ENCODE measurements around the gene ADGRB3.

DNA sequence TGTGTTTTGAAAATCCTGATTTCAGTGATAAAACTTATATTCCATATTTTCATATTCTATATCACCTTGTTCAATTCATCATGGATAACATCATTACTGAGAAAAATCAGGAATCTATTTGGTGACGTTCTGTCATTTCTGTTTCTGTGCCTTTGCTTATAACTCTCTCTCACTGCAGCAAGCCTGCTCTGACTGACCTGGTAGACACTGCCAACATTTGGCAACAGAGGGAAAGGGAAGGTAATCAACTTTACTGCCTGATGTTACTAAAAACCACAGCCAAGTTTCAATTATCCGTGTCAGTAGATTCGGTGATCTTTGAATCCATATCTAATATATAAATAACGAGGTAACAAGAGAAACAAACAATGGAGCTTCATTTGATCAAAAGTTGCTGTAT, 659.8 kb downstream of the ADGRB3 start:
- TF ChIP-seq, protein P1, sequence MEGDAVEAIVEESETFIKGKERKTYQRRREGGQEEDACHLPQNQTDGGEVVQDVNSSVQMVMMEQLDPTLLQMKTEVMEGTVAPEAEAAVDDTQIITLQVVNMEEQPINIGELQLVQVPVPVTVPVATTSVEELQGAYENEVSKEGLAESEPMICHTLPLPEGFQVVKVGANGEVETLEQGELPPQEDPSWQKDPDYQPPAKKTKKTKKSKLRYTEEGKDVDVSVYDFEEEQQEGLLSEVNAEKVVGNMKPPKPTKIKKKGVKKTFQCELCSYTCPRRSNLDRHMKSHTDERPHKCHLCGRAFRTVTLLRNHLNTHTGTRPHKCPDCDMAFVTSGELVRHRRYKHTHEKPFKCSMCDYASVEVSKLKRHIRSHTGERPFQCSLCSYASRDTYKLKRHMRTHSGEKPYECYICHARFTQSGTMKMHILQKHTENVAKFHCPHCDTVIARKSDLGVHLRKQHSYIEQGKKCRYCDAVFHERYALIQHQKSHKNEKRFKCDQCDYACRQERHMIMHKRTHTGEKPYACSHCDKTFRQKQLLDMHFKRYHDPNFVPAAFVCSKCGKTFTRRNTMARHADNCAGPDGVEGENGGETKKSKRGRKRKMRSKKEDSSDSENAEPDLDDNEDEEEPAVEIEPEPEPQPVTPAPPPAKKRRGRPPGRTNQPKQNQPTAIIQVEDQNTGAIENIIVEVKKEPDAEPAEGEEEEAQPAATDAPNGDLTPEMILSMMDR (IDR thresholded peaks at IDR 0.05) = no peak
- TF ChIP-seq EZH2 (IDR thresholded peaks at IDR 0.05) = no peak

All from neural progenitor cell (in vitro differentiated cells).